ENCODE data around the gene XIRP1.

XIRP1 gene

GRCh38 chr3:39208463-39209055 lies 16.2 kb upstream of the XIRP1 start:
- peak; percentile 39 for DNase-seq (ENCODE audit: low read depth)

GRCh38 chr3:39207361-39208186 lies 15.2 kb upstream of the XIRP1 start:
- no peak for DNase-seq (ENCODE audit: low read depth)

- DNase-seq (ENCODE audit: low read depth): no peak
Observed at GRCh38 chr3:39205919-39206516, 13.6 kb upstream of the XIRP1 start.

GRCh38 chr3:39205131-39205530 lies 12.7 kb upstream of the XIRP1 start:
- no peak for DNase-seq (ENCODE audit: low read depth)

- no peak for DNase-seq (ENCODE audit: low read depth)
Observed at GRCh38 chr3:39203860-39204259, 11.5 kb upstream of the XIRP1 start.

- DNase-seq (ENCODE audit: low read depth): no peak
Observed at GRCh38 chr3:39203402-39203801, 11.0 kb upstream of the XIRP1 start.

GRCh38 chr3:39202094-39202493 lies 9.7 kb upstream of the XIRP1 start:
- peak; percentile 53 for DNase-seq (ENCODE audit: low read depth)

- no peak for DNase-seq (ENCODE audit: low read depth)
Observed at GRCh38 chr3:39196671-39197356, 4.4 kb upstream of the XIRP1 start.

GRCh38 chr3:39196034-39196433 lies 3.6 kb upstream of the XIRP1 start:
- no peak for DNase-seq (ENCODE audit: low read depth)

- peak; percentile 71 for DNase-seq (ENCODE audit: low read depth)
Observed at GRCh38 chr3:39193391-39193790, 996 bp upstream of the XIRP1 start.

GRCh38 chr3:39191773-39192172 lies 622 bp downstream of the XIRP1 start:
- no peak for DNase-seq (ENCODE audit: low read depth)

- no peak for DNase-seq (ENCODE audit: low read depth)
Observed at GRCh38 chr3:39191111-39191510, 1.3 kb downstream of the XIRP1 start.

GRCh38 chr3:39190281-39191025 lies 1.9 kb downstream of the XIRP1 start:
- no peak for DNase-seq (ENCODE audit: low read depth)

- DNase-seq (ENCODE audit: low read depth): peak; percentile 74
Observed at GRCh38 chr3:39189959-39190269, 2.5 kb downstream of the XIRP1 start.

GRCh38 chr3:39189150-39189958 lies 3.0 kb downstream of the XIRP1 start:
- no peak for DNase-seq (ENCODE audit: low read depth)

GRCh38 chr3:39188271-39189149 lies 3.9 kb downstream of the XIRP1 start:
- DNase-seq (ENCODE audit: low read depth): no peak

GRCh38 chr3:39187372-39188155 lies 4.8 kb downstream of the XIRP1 start:
- DNase-seq (ENCODE audit: low read depth): no peak

GRCh38 chr3:39186692-39187151 lies 5.7 kb downstream of the XIRP1 start:
- DNase-seq (ENCODE audit: low read depth): no peak

- no peak for DNase-seq (ENCODE audit: low read depth)
Observed at GRCh38 chr3:39185959-39186691, 6.3 kb downstream of the XIRP1 start.
